HEK293T (cell line): ENCODE results near the gene YTHDF1.

ENCODE experiments used
- BHLHE40 ChIP-seq: fragments of 450-650 bp; IDR thresholded peaks from 2 replicates; pipeline ENCODE4 v1.6.1; 2016; ENCODE audit warnings: mild to moderate bottlenecking, moderate library complexity, borderline replicate concordance
- FOXA1 ChIP-seq: fragments of 450-650 bp; IDR thresholded peaks from 2 replicates; pipeline ENCODE4 v1.6.1; 2016; ENCODE audit warnings: mild to moderate bottlenecking
- FOXM1 ChIP-seq: fragments of 450-650 bp; IDR thresholded peaks from 2 replicates; pipeline ENCODE4 v1.6.1; 2017; ENCODE audit warnings: mild to moderate bottlenecking, borderline replicate concordance
- HDGF ChIP-seq: fragments of 450-650 bp; IDR thresholded peaks from 2 replicates; pipeline ENCODE4 v1.6.1; 2017; ENCODE audit warnings: antibody characterized with exemption, borderline replicate concordance
- L3MBTL2 ChIP-seq: fragments of 450-650 bp; conservative IDR thresholded peaks from 2 replicates; pipeline ENCODE4 v1.6.1; 2016; ENCODE audit warnings: mild to moderate bottlenecking
- SP1 ChIP-seq: fragments of 450-650 bp; IDR thresholded peaks from 2 replicates; pipeline ENCODE4 v1.6.1; 2017
- SUZ12 ChIP-seq: fragments of 450-650 bp; IDR thresholded peaks from 2 replicates; pipeline ENCODE4 v1.6.1; 2016; ENCODE audit warnings: mild to moderate bottlenecking
- TF ChIP-seq, protein P1 (sequence below): fragments of 450-650 bp; IDR thresholded peaks from 2 replicates; pipeline ENCODE4 v1.6.1; 2016

DNA sequence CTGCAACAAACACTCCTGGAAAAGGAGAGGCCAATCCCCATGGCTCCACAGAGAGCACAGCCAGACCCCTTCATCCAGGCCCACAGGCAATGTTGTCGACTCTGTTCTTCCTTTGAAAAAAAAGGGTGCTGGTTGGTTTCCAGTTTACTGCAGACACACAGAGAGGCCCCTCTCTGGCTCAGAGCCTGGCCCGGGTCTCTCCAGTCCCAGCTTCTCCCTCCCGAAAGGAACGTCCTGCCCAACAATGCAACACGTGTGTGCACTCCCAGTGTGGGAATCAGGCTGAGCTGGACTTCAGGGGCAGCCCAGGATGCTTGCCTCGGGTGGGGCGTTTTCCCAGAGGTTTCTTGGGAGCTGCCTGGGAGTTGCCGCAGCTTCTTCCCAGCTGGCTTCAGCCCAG lies 42.9 kb upstream of the YTHDF1 start:
- TF ChIP-seq FOXA1: no peak
- TF ChIP-seq L3MBTL2: no peak
- no peak for TF ChIP-seq BHLHE40
- no peak for TF ChIP-seq HDGF
- no peak for TF ChIP-seq SP1
- TF ChIP-seq FOXM1: no peak
- TF ChIP-seq SUZ12: no peak
- TF ChIP-seq, protein P1, sequence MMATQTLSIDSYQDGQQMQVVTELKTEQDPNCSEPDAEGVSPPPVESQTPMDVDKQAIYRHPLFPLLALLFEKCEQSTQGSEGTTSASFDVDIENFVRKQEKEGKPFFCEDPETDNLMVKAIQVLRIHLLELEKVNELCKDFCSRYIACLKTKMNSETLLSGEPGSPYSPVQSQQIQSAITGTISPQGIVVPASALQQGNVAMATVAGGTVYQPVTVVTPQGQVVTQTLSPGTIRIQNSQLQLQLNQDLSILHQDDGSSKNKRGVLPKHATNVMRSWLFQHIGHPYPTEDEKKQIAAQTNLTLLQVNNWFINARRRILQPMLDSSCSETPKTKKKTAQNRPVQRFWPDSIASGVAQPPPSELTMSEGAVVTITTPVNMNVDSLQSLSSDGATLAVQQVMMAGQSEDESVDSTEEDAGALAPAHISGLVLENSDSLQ: no peak
